ENCODE measurements around the gene NES.

NES gene

DNA sequence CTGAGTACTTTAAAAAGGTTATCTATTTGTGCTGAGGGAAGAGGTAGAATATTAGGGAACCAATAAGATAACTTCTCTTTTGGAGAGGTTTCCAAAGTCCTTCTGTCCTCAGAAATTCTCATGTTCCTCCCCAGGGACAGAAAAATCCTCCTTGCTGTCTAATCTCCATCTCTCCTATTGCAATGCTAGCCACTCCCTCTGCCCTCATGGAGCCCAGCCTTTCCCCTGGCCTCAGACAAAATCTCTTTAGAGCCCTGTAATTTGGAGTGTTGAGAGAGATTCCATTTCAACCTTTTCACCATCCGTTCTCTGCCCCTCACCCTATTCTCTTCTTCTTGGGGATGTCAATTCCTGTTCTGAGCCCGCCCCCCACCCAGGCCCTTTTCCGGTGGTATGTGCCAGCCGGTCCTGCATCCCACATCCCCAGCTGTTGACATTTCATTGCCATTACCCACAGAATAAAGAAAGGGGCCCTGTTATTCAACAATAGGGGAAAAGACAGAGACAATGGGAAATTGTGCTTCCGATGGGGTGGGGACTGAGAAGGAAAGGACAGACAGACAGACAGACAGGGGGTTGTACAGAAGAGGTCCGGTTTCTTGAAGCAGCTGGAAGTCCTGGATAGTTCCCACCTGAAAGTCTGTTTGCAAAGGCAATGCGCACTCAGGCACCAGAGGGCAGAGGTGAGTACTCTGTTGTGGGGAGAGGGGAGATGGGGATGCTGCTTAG lies 58.2 kb downstream of the NES start, which contains the start of gene HAPLN2:
Gene HAPLN2 (plus strand): TSS at position 563 of the 729 bp plus-strand sequence. CDS start 4,076 bp downstream, outside the sequence.
- DNase-seq (ENCODE audit: low read depth in 2 of 2) = no peak

Measured in fibroblast of skin of left biceps (primary cell).